NCI-H2196 treated with DMSO at 0.1 percent for 48 hours (cell line): ENCODE data around the gene GAB1.

ENCODE experiments used
- DNase-seq: peaks from one replicate; lab custom pipeline; 2025; ENCODE audit not compliant: unreplicated experiment; lab: John Stamatoyannopoulos, UW

The GAB1 gene

GRCh38 chr4:143357161-143357845, 20.6 kb downstream of the GAB1 start:
- no peak for DNase-seq

GRCh38 chr4:143358419-143358818, 21.7 kb downstream of the GAB1 start:
- DNase-seq: no peak

GRCh38 chr4:143358923-143359643, 22.4 kb downstream of the GAB1 start:
- no peak for DNase-seq

GRCh38 chr4:143359644-143360193, 23.0 kb downstream of the GAB1 start:
- no peak for DNase-seq

GRCh38 chr4:143360838-143361625, 24.4 kb downstream of the GAB1 start:
- no peak for DNase-seq

GRCh38 chr4:143362349-143363046, 25.8 kb downstream of the GAB1 start:
- no peak for DNase-seq

- DNase-seq: no peak
Observed at GRCh38 chr4:143363332-143363731, 26.7 kb downstream of the GAB1 start.

- no peak for DNase-seq
Observed at GRCh38 chr4:143364063-143364462, 27.4 kb downstream of the GAB1 start.

- DNase-seq: no peak
Observed at GRCh38 chr4:143367863-143368262, 31.2 kb downstream of the GAB1 start.

GRCh38 chr4:143369552-143369951, 32.9 kb downstream of the GAB1 start:
- DNase-seq: no peak

GRCh38 chr4:143372093-143372915, 35.6 kb downstream of the GAB1 start:
- no peak for DNase-seq

- DNase-seq: no peak
Observed at GRCh38 chr4:143374255-143374654, 37.6 kb downstream of the GAB1 start.

- DNase-seq: no peak
Observed at GRCh38 chr4:143374771-143375170, 38.1 kb downstream of the GAB1 start.

GRCh38 chr4:143375326-143376073, 38.8 kb downstream of the GAB1 start:
- DNase-seq: no peak

- DNase-seq: no peak
Observed at GRCh38 chr4:143377611-143378099, 41.0 kb downstream of the GAB1 start.

- no peak for DNase-seq
Observed at GRCh38 chr4:143380629-143381028, 44.0 kb downstream of the GAB1 start.

GRCh38 chr4:143381189-143382118, 44.8 kb downstream of the GAB1 start:
- no peak for DNase-seq

- DNase-seq: no peak
Observed at GRCh38 chr4:143382596-143382995, 45.9 kb downstream of the GAB1 start.
